CD4-positive, CD25-positive, alpha-beta regulatory T cell (primary cell): ENCODE data around the gene ATG13. TPM values are rescaled to one million over a fixed set of nuclear protein-coding genes. Genes with fewer than 3 reads are reported as not detected.

Experiments used
- ATAC-seq, 2 donors: fragments of 150-1000 bp; cut with Tn5 transposase; one replicate each; pipeline ENCODE4 v1.10.0; 2021; ENCODE audit warnings: low read depth in 2 of 2, moderate number of reproducible peaks in 2 of 2, moderate library complexity in 1 of 2
- DNase-seq, 3 donors: peaks; one replicate each; pipeline versions ENCODE4 v3.0.0 to v3.0.0-alpha.2; 2012 to 2022; ENCODE audit warnings: mixed read lengths in 1 of 3
- H3K27ac ChIP-seq: one replicate; pipeline ENCODE4 v1.7.0; 2013; ENCODE audit warnings: mild to moderate bottlenecking, low read length; ENCODE audit not compliant: insufficient read depth, poor library complexity, severe bottlenecking
- H3K27me3 ChIP-seq: one replicate; pipeline ENCODE4 v1.7.0; 2013; ENCODE audit warnings: low read length; ENCODE audit not compliant: control insufficient read depth, insufficient read depth
- H3K36me3 ChIP-seq: one replicate; pipeline ENCODE4 v1.7.0; 2013; ENCODE audit warnings: mild to moderate bottlenecking, low read length, moderate library complexity; ENCODE audit not compliant: control insufficient read depth, insufficient read depth
- H3K4me1 ChIP-seq: 2 replicates; pipeline ENCODE4 v1.7.0; 2013; ENCODE audit warnings: mild to moderate bottlenecking, low read length; ENCODE audit not compliant: insufficient read depth, control insufficient read depth, poor library complexity, severe bottlenecking
- H3K4me3 ChIP-seq: one replicate; pipeline ENCODE4 v1.7.0; 2013; ENCODE audit warnings: low read depth, mild to moderate bottlenecking, low read length, moderate library complexity
- H3K9me3 ChIP-seq, 2 experiments: 1 replicate in 1 of 2; 2 replicates in 1 of 2; pipeline ENCODE4 v1.7.0; 2013; ENCODE audit warnings: low read length in 2 of 2, mild to moderate bottlenecking in 1 of 2, moderate library complexity in 1 of 2; ENCODE audit not compliant: control insufficient read depth in 2 of 2
- H3K27ac Mint-ChIP-seq, 3 donors: one replicate each; pipeline ENCODE4 v1.8.0; 2020 to 2022; ENCODE audit warnings: mild to moderate bottlenecking in 3 of 3, mixed read lengths in 3 of 3, moderate library complexity in 2 of 3
- H3K27me3 Mint-ChIP-seq: one replicate; pipeline ENCODE4 v1.8.0; 2022; ENCODE audit warnings: mild to moderate bottlenecking, mixed read lengths
- H3K36me3 Mint-ChIP-seq: one replicate; pipeline ENCODE4 v1.8.0; 2020; ENCODE audit warnings: mixed read lengths
- H3K4me1 Mint-ChIP-seq, 4 donors: one replicate each; pipeline ENCODE4 v1.8.0; 2020 to 2022; ENCODE audit warnings: mixed read lengths in 4 of 4, mild to moderate bottlenecking in 1 of 4
- H3K4me3 Mint-ChIP-seq, 4 donors: one replicate each; pipeline ENCODE4 v1.8.0; 2020 to 2022; ENCODE audit warnings: mild to moderate bottlenecking in 4 of 4, mixed read lengths in 4 of 4, moderate library complexity in 3 of 4
- H3K9me3 Mint-ChIP-seq, 7 donors: one replicate each; pipeline ENCODE4 v1.8.0; 2020 to 2022; ENCODE audit warnings: mixed read lengths in 7 of 7, mild to moderate bottlenecking in 3 of 7, moderate library complexity in 2 of 7
- polyA plus RNA-seq, 4 donors: library from polyadenylated mRNA; unstranded; fragments of 300-500 nt; fragmentation: Illumina TruSeq; gene quantifications; one replicate each; pipeline ENCODE4 v1.2.3, GENCODE V29; 2021
- total RNA-seq: library from RNA; stranded (reverse); gene quantifications from one replicate; pipeline ENCODE4 v1.2.3, GENCODE V29; 2022

Gene ATG13
- total and polyA plus RNA-seq, 5 donors from 2014 or later: 69.0 to 135 (median 77.1) TPM

GRCh38 chr11:46639197-46639839, 22.0 kb downstream of the ATG13 start:
- ATAC-seq (no peak), DNase-seq (no peak)
- H3K4me3 ChIP-seq: no peak overlapping the region
- H3K27ac ChIP-seq: no peak overlapping the region
- no peaks in the 10 kb centered on the region for H3K9me3 ChIP-seq
- H3K27me3 ChIP-seq: no peaks in the 10 kb centered on the region
- peaks cover 0 to 3% (median 0%) of the 10 kb centered on the region in 7 donors for H3K9me3 Mint-ChIP-seq
- peaks cover 5 to 42% (median 24%) of the 10 kb centered on the region in 4 donors for H3K4me1 Mint-ChIP-seq
- no peaks in the 10 kb centered on the region for H3K4me1 ChIP-seq
- H3K4me3 Mint-ChIP-seq: no peak overlapping the region
- peaks cover 49% of the 10 kb centered on the region for H3K36me3 ChIP-seq
- no peaks in the 10 kb centered on the region for H3K27me3 Mint-ChIP-seq
- H3K27ac Mint-ChIP-seq: peak overlapping the region in 2 of 3 donors; percentile 0 to 40
- peaks cover 32% of the 10 kb centered on the region for H3K36me3 Mint-ChIP-seq

- H3K9me3 ChIP-seq: no peaks in the 10 kb centered on the region
- ATAC-seq (no peak), DNase-seq (no peak)
- Mint-ChIP-seq H3K27me3 (no peaks in the 10 kb centered on the region), H3K36me3 (peaks cover 39% of the 10 kb centered on the region), H3K27ac (peak overlapping the region in 1 of 3 donors; percentile 25), H3K4me1 (peaks cover 11 to 42% (median 24%) of the 10 kb centered on the region in 4 donors), H3K4me3 (no peak overlapping the region), H3K9me3 (peaks cover 0 to 3% (median 0%) of the 10 kb centered on the region in 7 donors)
- no peak overlapping the region for H3K4me3 ChIP-seq
- H3K27me3 ChIP-seq: no peaks in the 10 kb centered on the region
- H3K27ac ChIP-seq: no peak overlapping the region
- peaks cover 58% of the 10 kb centered on the region for H3K36me3 ChIP-seq
- H3K4me1 ChIP-seq: no peaks in the 10 kb centered on the region
These were observed 22.9 kb downstream of the ATG13 start for GRCh38 chr11:46640036-46640788.

- Histone ChIP-seq H3K4me1 (no peaks in the 10 kb centered on the region), H3K4me3 (no peak overlapping the region), H3K27me3 (no peaks in the 10 kb centered on the region), H3K36me3 (peaks cover 65% of the 10 kb centered on the region), H3K27ac (no peak overlapping the region), H3K9me3 (no peaks in the 10 kb centered on the region)
- ATAC-seq (no peak), DNase-seq (no peak)
- peaks cover 0 to 3% (median 0%) of the 10 kb centered on the region in 7 donors for H3K9me3 Mint-ChIP-seq
- no peak overlapping the region for H3K4me3 Mint-ChIP-seq
- peaks cover 37% of the 10 kb centered on the region for H3K36me3 Mint-ChIP-seq
- no peaks in the 10 kb centered on the region for H3K27me3 Mint-ChIP-seq
- H3K27ac Mint-ChIP-seq: peak overlapping the region in 1 of 3 donors; percentile 54
- H3K4me1 Mint-ChIP-seq: peaks cover 11 to 34% (median 20%) of the 10 kb centered on the region in 4 donors
These were observed 24.3 kb downstream of the ATG13 start for GRCh38 chr11:46641639-46642038.

DNA sequence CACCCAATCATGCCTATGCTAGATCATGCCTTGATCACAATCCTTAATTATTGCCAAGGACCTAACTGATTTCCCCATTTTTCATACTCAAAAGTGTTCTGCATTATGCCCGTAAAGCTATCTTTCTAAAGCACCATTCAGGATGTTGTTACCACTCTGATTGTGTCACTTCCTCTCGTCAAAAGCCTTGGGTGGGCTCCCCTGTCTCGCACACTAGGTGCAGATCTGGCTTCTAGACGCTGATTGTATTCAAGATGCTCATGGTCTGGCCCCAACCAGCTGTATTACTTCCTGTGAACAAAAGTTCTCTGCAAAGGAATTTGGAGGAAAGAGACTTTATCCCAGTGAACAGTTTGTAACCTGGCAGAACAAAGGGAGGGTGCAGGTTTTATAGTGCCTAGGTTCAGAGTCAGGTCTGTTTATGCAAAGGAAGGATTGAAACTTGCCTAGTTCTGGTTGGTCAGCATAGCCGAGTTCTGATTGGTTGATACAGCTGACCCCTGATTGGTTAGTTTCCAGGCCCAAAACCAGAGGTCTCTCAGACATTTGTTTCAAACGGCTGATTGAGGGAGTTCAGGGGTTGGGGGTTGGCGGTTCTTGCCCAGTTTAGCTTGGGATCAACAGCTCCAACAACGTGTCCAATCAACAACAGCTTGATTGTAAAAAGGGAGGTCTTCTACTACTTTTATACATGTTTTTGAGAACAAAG, 25.4 kb downstream of the ATG13 start:
- H3K27ac Mint-ChIP-seq: peak overlapping the region in 2 of 3 donors; percentile 20 to 54
- DNase-seq (no peak), ATAC-seq (no peak)
- no peak overlapping the region for H3K4me3 Mint-ChIP-seq
- peaks cover 0 to 3% (median 0%) of the 10 kb centered on the region in 7 donors for H3K9me3 Mint-ChIP-seq
- Histone ChIP-seq H3K27me3 (no peaks in the 10 kb centered on the region), H3K4me1 (no peaks in the 10 kb centered on the region), H3K36me3 (peaks cover 66% of the 10 kb centered on the region), H3K9me3 (no peaks in the 10 kb centered on the region), H3K27ac (no peak overlapping the region), H3K4me3 (no peak overlapping the region)
- H3K4me1 Mint-ChIP-seq: peaks cover 11 to 34% (median 19%) of the 10 kb centered on the region in 4 donors
- H3K36me3 Mint-ChIP-seq: peaks cover 37% of the 10 kb centered on the region
- no peaks in the 10 kb centered on the region for H3K27me3 Mint-ChIP-seq

DNA sequence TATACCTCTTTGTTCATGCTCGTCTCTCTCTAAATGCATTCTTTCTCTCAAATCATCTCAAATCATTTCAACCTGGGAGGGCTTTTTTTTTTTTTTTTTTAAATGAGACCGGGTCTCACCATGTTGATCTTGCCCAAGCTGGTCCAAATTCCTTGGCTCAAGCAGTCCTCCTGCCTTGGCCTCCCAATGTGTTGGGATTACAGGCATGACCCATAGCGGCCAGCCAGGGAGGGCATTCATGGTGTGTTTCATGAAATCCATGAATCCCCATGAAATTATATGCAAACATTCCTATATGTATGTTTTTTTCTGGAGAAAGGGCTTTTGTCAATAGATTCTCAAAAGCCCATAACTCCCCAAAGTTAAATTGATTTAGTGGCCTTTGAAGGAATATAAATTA, 26.2 kb downstream of the ATG13 start:
- H3K27me3 ChIP-seq: no peaks in the 10 kb centered on the region
- H3K4me3 ChIP-seq: no peak overlapping the region
- Mint-ChIP-seq H3K27me3 (no peaks in the 10 kb centered on the region), H3K4me1 (peaks cover 11 to 30% (median 17%) of the 10 kb centered on the region in 4 donors), H3K4me3 (no peak overlapping the region), H3K36me3 (peaks cover 34% of the 10 kb centered on the region), H3K27ac (no peak overlapping the region), H3K9me3 (peaks cover 0 to 2% (median 0%) of the 10 kb centered on the region in 7 donors)
- no peak for ATAC-seq
- peaks cover 66% of the 10 kb centered on the region for H3K36me3 ChIP-seq
- H3K4me1 ChIP-seq: no peaks in the 10 kb centered on the region
- H3K27ac ChIP-seq: no peak overlapping the region
- no peaks in the 10 kb centered on the region for H3K9me3 ChIP-seq
- DNase-seq: no peak

GRCh38 chr11:46643986-46644385, 26.6 kb downstream of the ATG13 start:
- H3K27me3 ChIP-seq: no peaks in the 10 kb centered on the region
- no peak overlapping the region for H3K27ac Mint-ChIP-seq
- H3K36me3 Mint-ChIP-seq: peaks cover 34% of the 10 kb centered on the region
- H3K36me3 ChIP-seq: peaks cover 67% of the 10 kb centered on the region
- no peak overlapping the region for H3K27ac ChIP-seq
- ATAC-seq (no peak), DNase-seq (no peak)
- H3K4me3 ChIP-seq: no peak overlapping the region
- H3K4me1 Mint-ChIP-seq: peaks cover 11 to 26% (median 15%) of the 10 kb centered on the region in 4 donors
- peaks cover 0 to 2% (median 0%) of the 10 kb centered on the region in 7 donors for H3K9me3 Mint-ChIP-seq
- no peaks in the 10 kb centered on the region for H3K4me1 ChIP-seq
- H3K9me3 ChIP-seq: no peaks in the 10 kb centered on the region
- H3K4me3 Mint-ChIP-seq: no peak overlapping the region
- no peaks in the 10 kb centered on the region for H3K27me3 Mint-ChIP-seq

- Histone ChIP-seq H3K4me3 (no peak overlapping the region), H3K9me3 (no peaks in the 10 kb centered on the region), H3K27ac (no peak overlapping the region), H3K36me3 (peaks cover 91% of the 10 kb centered on the region), H3K27me3 (no peaks in the 10 kb centered on the region), H3K4me1 (no peaks in the 10 kb centered on the region)
- DNase-seq (no peak), ATAC-seq (no peak)
- Mint-ChIP-seq H3K4me3 (no peak overlapping the region), H3K27ac (peak overlapping the region in 1 of 3 donors; percentile 46), H3K4me1 (peaks cover 0 to 6% (median 3%) of the 10 kb centered on the region in 4 donors), H3K27me3 (no peaks in the 10 kb centered on the region), H3K36me3 (peaks cover 32% of the 10 kb centered on the region), H3K9me3 (no peaks in the 10 kb centered on the region)
These were observed 31.9 kb downstream of the ATG13 start for GRCh38 chr11:46649180-46649738.
